Fibroblast of mammary gland (primary cell): ENCODE results near the gene ANO4.
"Not testable (repeated sequence)": the region's sequence is repeated elsewhere in the genome, so short reads cannot be mapped to it uniquely, and the experiment has no call there.

Experiments used
- DNase-seq: peaks from one replicate; pipeline ENCODE4 v3.0.0-alpha.2; 2010; ENCODE audit warnings: low read depth
- H3K4me3 ChIP-seq: 2 replicates; pipeline ENCODE4 v1.5.1; 2011; ENCODE audit warnings: low read depth, mild to moderate bottlenecking, low read length, moderate library complexity; ENCODE audit not compliant: control insufficient read depth
- TF ChIP-seq, protein P1 (sequence below): conservative IDR thresholded peaks from 2 replicates; pipeline ENCODE4 v1.5.1; 2011; ENCODE audit warnings: low read depth, low read length, inconsistent platforms; ENCODE audit not compliant: control insufficient read depth, insufficient read depth

Gene ANO4

DNA sequence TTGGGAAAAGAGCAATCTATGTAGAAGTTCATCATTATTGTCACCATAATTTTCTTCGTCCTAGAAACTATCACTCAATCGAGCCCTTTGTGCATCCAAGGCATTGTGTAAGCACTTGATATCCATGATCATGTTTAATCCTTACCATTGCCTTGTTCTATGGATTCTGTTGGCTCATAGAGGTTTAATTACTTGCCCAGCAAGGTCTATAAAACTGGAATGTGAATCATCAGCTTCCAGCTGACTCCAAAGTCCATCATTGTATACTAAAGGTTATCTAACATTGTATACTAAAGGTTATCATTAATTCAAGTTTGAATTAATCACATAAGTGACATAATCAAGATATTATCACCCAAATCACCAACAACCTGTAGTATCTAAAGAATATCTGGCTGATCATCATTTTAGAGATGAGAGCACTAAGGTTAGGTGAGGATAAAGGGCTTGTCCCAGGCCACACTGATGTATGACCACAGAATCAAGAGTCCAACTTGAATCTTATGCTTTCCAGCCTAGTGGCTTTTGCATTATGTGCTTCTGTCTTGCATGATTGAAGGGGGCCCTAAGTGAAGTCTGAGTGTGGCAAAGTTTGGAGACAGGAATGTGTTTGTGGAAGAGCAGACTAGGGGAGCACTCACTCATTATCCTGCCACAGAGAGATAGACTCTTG is 188.1 kb downstream of the ANO4 start:
- no peak for DNase-seq
- TF ChIP-seq, protein P1, sequence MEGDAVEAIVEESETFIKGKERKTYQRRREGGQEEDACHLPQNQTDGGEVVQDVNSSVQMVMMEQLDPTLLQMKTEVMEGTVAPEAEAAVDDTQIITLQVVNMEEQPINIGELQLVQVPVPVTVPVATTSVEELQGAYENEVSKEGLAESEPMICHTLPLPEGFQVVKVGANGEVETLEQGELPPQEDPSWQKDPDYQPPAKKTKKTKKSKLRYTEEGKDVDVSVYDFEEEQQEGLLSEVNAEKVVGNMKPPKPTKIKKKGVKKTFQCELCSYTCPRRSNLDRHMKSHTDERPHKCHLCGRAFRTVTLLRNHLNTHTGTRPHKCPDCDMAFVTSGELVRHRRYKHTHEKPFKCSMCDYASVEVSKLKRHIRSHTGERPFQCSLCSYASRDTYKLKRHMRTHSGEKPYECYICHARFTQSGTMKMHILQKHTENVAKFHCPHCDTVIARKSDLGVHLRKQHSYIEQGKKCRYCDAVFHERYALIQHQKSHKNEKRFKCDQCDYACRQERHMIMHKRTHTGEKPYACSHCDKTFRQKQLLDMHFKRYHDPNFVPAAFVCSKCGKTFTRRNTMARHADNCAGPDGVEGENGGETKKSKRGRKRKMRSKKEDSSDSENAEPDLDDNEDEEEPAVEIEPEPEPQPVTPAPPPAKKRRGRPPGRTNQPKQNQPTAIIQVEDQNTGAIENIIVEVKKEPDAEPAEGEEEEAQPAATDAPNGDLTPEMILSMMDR: no peak
- no peak overlapping the region for H3K4me3 ChIP-seq

DNA sequence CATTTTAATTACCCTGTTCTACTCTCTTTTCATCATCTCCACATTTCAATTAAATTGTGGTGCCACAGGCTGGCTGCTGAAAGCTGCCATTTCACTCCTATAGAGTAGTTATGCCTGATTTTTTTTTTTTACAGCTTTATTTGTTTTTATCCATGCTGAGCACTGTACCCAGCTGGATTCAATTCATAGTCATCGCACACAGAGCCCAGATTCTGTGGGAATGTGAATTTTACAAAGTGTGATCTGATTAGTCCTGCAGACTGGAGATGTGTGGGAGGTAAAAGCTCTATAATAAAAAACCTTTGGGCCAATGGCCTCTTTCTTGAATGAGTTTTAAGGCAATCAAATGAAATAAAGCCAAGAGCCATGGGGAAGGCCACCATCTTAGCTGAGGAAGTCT is 190.2 kb downstream of the ANO4 start:
- peak; percentile 36 for DNase-seq
- H3K4me3 ChIP-seq: no peak overlapping the region
- TF ChIP-seq, protein P1: no peak

DNA sequence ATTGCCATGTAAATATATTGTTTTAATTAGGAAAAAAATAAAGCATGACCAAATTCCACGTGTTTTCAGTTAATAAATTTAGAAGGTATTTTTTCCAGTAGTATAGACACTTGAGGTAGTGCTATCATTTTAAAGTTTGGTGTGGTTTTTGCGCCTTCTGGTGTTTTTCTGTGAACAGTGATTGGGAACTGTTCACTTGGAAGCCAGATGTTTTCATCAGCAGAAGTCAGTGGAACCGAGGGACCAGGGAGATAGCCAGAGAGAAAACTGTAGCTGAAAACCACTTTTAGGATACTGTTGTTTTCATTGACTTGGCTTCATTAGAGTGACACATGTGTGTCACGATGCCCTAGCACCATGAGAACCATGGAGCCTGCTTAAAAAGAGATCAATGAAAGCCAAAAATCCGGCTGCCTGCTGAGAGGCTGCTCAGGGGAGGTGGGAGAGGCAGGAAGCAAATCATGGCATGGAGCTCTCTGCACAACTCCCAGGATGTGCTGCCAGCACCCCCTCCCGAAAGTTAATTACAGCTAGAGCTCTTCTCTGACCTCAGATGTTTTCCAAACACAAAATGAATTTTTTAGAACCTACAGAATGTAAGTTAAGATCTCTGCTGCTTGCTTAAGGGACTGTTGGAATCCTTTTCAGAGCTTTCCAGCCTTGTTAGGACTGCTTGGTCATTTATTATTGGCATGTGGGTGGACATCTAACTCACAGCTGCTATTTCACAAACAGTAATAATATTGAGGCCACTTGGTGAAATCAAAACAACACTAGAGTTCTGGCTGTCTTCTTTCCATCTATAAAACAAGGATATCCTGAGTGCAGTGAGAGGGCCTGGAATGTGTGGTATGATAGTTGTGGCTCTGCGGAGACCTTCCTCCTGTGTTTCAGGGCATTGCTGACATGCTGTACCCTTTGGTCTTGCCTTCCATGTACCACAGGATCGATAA is 192.3 kb downstream of the ANO4 start:
- H3K4me3 ChIP-seq: no peak overlapping the region
- TF ChIP-seq, protein P1: no peak
- peak; percentile 68 for DNase-seq

DNA sequence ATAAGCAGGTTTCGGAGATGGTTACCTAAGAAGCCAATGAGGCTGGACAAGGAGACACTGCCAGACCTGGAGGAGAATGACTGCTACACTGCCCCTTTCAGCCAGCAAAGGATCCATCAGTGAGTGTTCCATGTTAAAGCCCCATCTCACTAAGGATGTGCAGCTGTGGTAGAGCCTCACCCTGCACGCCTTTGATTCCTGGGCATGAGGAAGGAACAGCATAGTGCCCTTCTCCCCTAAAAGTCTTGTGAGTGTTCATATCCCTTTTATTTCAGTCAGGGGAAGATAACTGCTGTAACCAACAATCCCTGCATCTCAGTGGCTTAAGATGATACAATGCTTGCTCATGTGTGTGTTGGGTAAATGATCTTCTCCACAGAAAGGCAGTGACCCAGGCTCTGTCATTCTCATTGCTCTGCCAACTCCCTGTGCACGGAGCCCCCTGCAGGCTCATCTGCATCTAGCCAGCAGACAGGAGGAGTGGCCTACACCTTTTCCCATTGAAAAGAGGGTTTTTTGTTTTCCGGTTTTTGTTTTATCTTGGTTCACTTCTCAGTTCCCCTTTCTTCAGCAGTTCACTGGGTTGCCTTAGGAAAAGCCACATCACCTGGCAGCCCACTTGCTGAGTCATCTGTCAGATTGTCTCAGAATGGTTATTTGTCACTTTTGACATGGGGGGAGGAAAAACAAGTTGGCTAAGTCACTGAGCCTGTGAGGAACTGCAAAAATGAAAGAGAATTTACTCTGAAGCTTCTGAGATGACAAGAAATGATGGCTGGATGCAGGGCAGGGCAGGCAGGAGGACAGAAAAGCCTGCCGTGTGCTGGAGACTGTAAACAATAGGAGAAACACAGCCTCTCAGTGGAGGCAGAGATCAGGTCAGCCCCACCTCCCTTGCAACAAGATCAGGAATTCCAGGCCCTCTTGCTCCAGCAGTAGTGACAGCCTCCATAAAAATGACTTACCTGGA is 193.3 kb downstream of the ANO4 start:
- DNase-seq: peak; percentile 83
- TF ChIP-seq, protein P1: peak; percentile 77
- H3K4me3 ChIP-seq: no peak overlapping the region

DNA sequence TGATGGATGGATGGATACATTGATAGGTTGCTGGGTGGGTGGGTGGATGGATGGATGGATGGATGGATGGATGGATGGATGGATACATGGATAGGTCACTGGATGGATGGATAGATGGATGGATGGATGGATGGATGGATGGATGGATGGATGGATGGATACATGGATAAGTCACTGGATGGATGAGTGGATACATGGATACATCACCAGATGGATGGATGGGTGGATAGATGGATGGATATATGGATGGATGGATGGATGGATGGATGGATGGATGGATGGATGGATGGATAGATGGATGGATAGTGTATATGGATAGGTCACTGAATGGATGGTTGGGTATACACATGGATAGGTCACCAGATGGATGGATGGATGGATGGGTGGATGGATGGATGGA is 194.9 kb downstream of the ANO4 start:
- not testable (repeated sequence) for DNase-seq, H3K4me3 ChIP-seq

DNA sequence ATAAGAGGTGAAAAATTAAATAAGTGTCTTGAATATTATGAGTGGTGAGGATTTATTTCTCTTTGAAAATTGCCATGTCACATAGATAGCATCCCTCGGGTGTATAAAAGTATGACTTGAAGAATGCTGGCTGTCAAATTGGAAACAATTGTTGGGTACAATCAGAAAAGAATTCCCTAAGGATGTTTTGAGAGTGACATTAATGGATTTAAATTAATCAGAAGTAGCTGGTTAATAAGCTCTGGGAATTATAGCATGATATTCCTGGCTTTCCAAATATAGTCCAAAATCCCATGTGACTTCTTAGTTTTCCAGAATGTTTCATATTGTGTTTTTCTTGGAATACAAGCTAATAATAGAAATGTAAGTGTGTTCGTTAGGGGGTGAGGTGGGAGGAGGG is 196.5 kb downstream of the ANO4 start:
- no peak overlapping the region for H3K4me3 ChIP-seq
- TF ChIP-seq, protein P1: no peak
- DNase-seq: no peak

DNA sequence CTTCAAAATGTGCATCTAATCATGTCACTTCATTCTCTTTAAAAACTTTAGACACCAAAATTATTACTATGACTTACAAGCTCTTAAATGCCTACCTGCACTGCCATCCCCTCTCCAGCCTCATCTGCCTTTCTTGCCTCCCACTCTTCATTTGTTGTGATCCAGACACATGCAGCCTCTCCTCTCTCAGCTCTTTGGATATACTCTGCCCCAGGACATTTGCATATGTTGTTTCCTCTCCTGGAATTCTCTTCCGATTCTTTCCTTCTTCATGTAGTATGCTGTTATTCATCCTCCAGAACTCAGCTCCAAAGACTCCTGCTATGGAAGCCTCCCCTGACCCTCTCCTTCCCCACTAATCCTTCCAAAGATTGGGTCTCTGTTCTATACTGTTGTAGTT is 197.6 kb downstream of the ANO4 start:
- no peak for DNase-seq
- no peak overlapping the region for H3K4me3 ChIP-seq
- TF ChIP-seq, protein P1: no peak
